Peyer's patch (tissue), 4 donors: Measurements from ENCODE around the gene INHBB.

ENCODE experiments used
- CTCF ChIP-seq, 6 experiments: fragments of 450-650 bp in 4 of 6; fragments of 200-600 bp in 2 of 6; sonication (generic) in 1 of 6; IDR thresholded peaks; one replicate each; pipeline ENCODE4 v1.5.1; 2017 to 2019; ENCODE audit warnings: antibody characterized with exemption in 6 of 6, mild to moderate bottlenecking in 3 of 6, moderate library complexity in 1 of 6
- POLR2A ChIP-seq, 2 donors: fragments of 450-650 bp; IDR thresholded peaks; one replicate each; pipeline ENCODE4 v1.5.1; 2017; ENCODE audit warnings: antibody characterized with exemption in 2 of 2, mild to moderate bottlenecking in 2 of 2, moderate library complexity in 2 of 2

GRCh38 chr2:120353931-120354330, 8.0 kb downstream of the INHBB start:
- TF ChIP-seq CTCF (IDR thresholded peaks at IDR 0.05) (no peak), POLR2A (IDR thresholded peaks at IDR 0.05) (no peak)
